Activated CD8-positive, alpha-beta T cell treated with anti-CD3 and anti-CD28 coated beads for 36 hours (primary cell): Measurements from ENCODE around the gene PAMR1. TPM values are rescaled to one million over a fixed set of nuclear protein-coding genes. Genes with fewer than 3 reads are reported as not detected.

Experiments
- ATAC-seq: fragments of 200-7000 bp; cut with Tn5 transposase; one replicate; pipeline ENCODE4 v1.10.0; 2021; ENCODE audit warnings: mild to moderate bottlenecking, moderate library complexity
- CTCF ChIA-PET: fragments of 350-600 bp; sonication (Branson Sonifier 250); formaldehyde crosslinking; loops from one replicate; lab custom pipeline; 2021; ENCODE audit warnings: antibody characterized with exemption; lab: Charles Lee
- POLR2A ChIA-PET: fragments of 350-600 bp; sonication (Branson Sonifier 250); formaldehyde crosslinking; loops from one replicate; lab custom pipeline; 2021; ENCODE audit warnings: antibody characterized with exemption; lab: Charles Lee
- DNase-seq: peaks from one replicate; pipeline ENCODE4 v3.0.0-alpha.2; 2020
- H3K27ac Mint-ChIP-seq: one replicate; pipeline ENCODE4 v1.8.0; 2021; ENCODE audit warnings: mild to moderate bottlenecking, mixed read lengths
- H3K27me3 Mint-ChIP-seq: one replicate; pipeline ENCODE4 v1.8.0; 2021; ENCODE audit warnings: mixed read lengths
- H3K36me3 Mint-ChIP-seq: one replicate; pipeline ENCODE4 v1.8.0; 2021; ENCODE audit warnings: low read depth, mixed read lengths
- H3K4me1 Mint-ChIP-seq: one replicate; pipeline ENCODE4 v1.8.0; 2021; ENCODE audit warnings: low read depth, mixed read lengths
- H3K4me3 Mint-ChIP-seq: one replicate; pipeline ENCODE4 v1.8.0; 2021; ENCODE audit warnings: mild to moderate bottlenecking, moderate library complexity, mixed read lengths
- H3K9me3 Mint-ChIP-seq: one replicate; pipeline ENCODE4 v1.8.0; 2021; ENCODE audit warnings: mixed read lengths
- CTCF ChIP-seq: fragments of 200-600 bp; IDR thresholded peaks from one replicate; pipeline ENCODE4 v1.8.0; 2022; ENCODE audit warnings: antibody characterized with exemption, mild to moderate bottlenecking
- intact Hi-C: fragments of 100-400 bp; cut with micrococcal nuclease; formaldehyde crosslinking; loops from one replicate; pipeline ENCODE4 v1.10.0; 2022
- total RNA-seq, 2 experiments: library from RNA; stranded (reverse); gene quantifications; one replicate each; pipeline ENCODE4 v1.2.3, GENCODE V29; 2021

Gene PAMR1
- total RNA-seq, 2 experiments from 2014 or later, result not detected

GRCh38 chr11:35545391-35546003 is 20.1 kb upstream of the PAMR1 start:
- ChIA-PET POLR2A (no interaction called here), CTCF (no interaction called here)
- Mint-ChIP-seq H3K27ac (no peak overlapping the region), H3K4me1 (no peaks in the 10 kb centered on the region), H3K4me3 (no peak overlapping the region), H3K27me3 (peaks cover 15% of the 10 kb centered on the region), H3K36me3 (no peaks in the 10 kb centered on the region), H3K9me3 (no peaks in the 10 kb centered on the region)
- ATAC-seq, result no peak
- intact Hi-C loops, result no loop called here
- no peak for TF ChIP-seq CTCF
- no peak for DNase-seq

- Mint-ChIP-seq H3K4me1 (no peaks in the 10 kb centered on the region), H3K36me3 (no peaks in the 10 kb centered on the region), H3K4me3 (no peak overlapping the region), H3K27ac (no peak overlapping the region), H3K27me3 (peaks cover 11% of the 10 kb centered on the region), H3K9me3 (no peaks in the 10 kb centered on the region)
- no peak for ATAC-seq
- no peak for DNase-seq
- no peak for TF ChIP-seq CTCF
- intact Hi-C loops, result no loop called here
- CTCF ChIA-PET, result interaction anchor here (0.8 kb wide), 1 partner anchor 57 kb away, joined by 3 read pairs; no protein-coding TSS in a partner anchor
- POLR2A ChIA-PET, result no interaction called here
These were observed 18.1 kb upstream of the PAMR1 start for GRCh38 chr11:35543481-35543880.

- intact Hi-C loops, result no loop called here
- H3K27me3 Mint-ChIP-seq, result peaks cover 14% of the 10 kb centered on the region
- no peaks in the 10 kb centered on the region for H3K4me1 Mint-ChIP-seq
- no peak overlapping the region for H3K27ac Mint-ChIP-seq
- no peaks in the 10 kb centered on the region for H3K36me3 Mint-ChIP-seq
- POLR2A ChIA-PET, result interaction anchor here (1.2 kb wide), 1 partner anchor 54 kb away, joined by 4 read pairs; no protein-coding TSS in a partner anchor
- CTCF ChIA-PET, result no interaction called here
- ATAC-seq, result no peak
- DNase-seq, result no peak
- H3K4me3 Mint-ChIP-seq, result no peak overlapping the region
- no peaks in the 10 kb centered on the region for H3K9me3 Mint-ChIP-seq
- no peak for TF ChIP-seq CTCF
These were observed 16.4 kb upstream of the PAMR1 start for GRCh38 chr11:35541621-35542375.

- no peak overlapping the region for H3K4me3 Mint-ChIP-seq
- ATAC-seq (no peak), DNase-seq (no peak)
- peaks cover 14% of the 10 kb centered on the region for H3K27me3 Mint-ChIP-seq
- ChIA-PET POLR2A (no interaction called here), CTCF (no interaction called here)
- intact Hi-C loops, result no loop called here
- no peaks in the 10 kb centered on the region for H3K36me3 Mint-ChIP-seq
- TF ChIP-seq CTCF, result no peak
- H3K27ac Mint-ChIP-seq, result no peak overlapping the region
- no peaks in the 10 kb centered on the region for H3K4me1 Mint-ChIP-seq
- H3K9me3 Mint-ChIP-seq, result no peaks in the 10 kb centered on the region
These were observed 15.1 kb upstream of the PAMR1 start for GRCh38 chr11:35540526-35540925.

- ATAC-seq, result no peak
- no peak overlapping the region for H3K4me3 Mint-ChIP-seq
- ChIA-PET CTCF (no interaction called here), POLR2A (no interaction called here)
- H3K9me3 Mint-ChIP-seq, result no peaks in the 10 kb centered on the region
- peaks cover 16% of the 10 kb centered on the region for H3K27me3 Mint-ChIP-seq
- no peak overlapping the region for H3K27ac Mint-ChIP-seq
- H3K4me1 Mint-ChIP-seq, result no peaks in the 10 kb centered on the region
- intact Hi-C loops, result no loop called here
- TF ChIP-seq CTCF, result no peak
- no peaks in the 10 kb centered on the region for H3K36me3 Mint-ChIP-seq
- no peak for DNase-seq
These were observed 14.4 kb upstream of the PAMR1 start for GRCh38 chr11:35539781-35540281.
